GM12878 (cell line): ENCODE results near the gene THYN1.

Source experiments
- ASH2L ChIP-seq: fragments of 300-600, 200-600 bp; sonication (generic); IDR thresholded peaks from 2 replicates; pipeline ENCODE4 v1.6.1; 2017; ENCODE audit warnings: low read depth, mild to moderate bottlenecking, borderline replicate concordance
- CHD1 ChIP-seq: IDR thresholded peaks from 2 replicates; pipeline ENCODE4 v1.6.1; 2012; ENCODE audit warnings: low read depth, low read length, improper control_type of control experiment
- DPF2 ChIP-seq: fragments of 450-650 bp; IDR thresholded peaks from 2 replicates; pipeline ENCODE4 v1.6.1; 2017; ENCODE audit warnings: mild to moderate bottlenecking
- EP300 ChIP-seq, 2 experiments: fragments of 150-350 bp in 1 of 2; IDR thresholded peaks; 2 replicates each; pipeline ENCODE4 v1.6.1; 2011 to 2012; ENCODE audit warnings: low read depth in 2 of 2, low read length in 2 of 2, borderline replicate concordance in 1 of 2, improper control_type of control experiment in 1 of 2, inconsistent platforms in 1 of 2; ENCODE audit not compliant: control insufficient read depth in 1 of 2
- MYC ChIP-seq: IDR thresholded peaks from 2 replicates; pipeline ENCODE4 v1.6.1; 2011; ENCODE audit warnings: mild to moderate bottlenecking, low read length, moderate library complexity, inconsistent platforms; ENCODE audit not compliant: insufficient read depth, insufficient replicate concordance, insufficient read length, severe bottlenecking
- POLR2AphosphoS5 ChIP-seq: IDR thresholded peaks from 2 replicates; pipeline ENCODE4 v1.6.1; 2011; ENCODE audit warnings: mild to moderate bottlenecking, low read length, inconsistent platforms
- RBBP5 ChIP-seq: fragments of 200-600 bp; sonication (generic); conservative IDR thresholded peaks from 2 replicates; pipeline ENCODE4 v1.6.1; 2016
- USF2 ChIP-seq: IDR thresholded peaks from 2 replicates; pipeline ENCODE4 v1.6.1; 2011; ENCODE audit warnings: low read depth, low read length, improper control_type of control experiment, borderline replicate concordance
- TF ChIP-seq, protein P1 (sequence below): IDR thresholded peaks from 2 replicates; pipeline ENCODE4 v1.6.1; 2012; ENCODE audit warnings: improper control_type of control experiment, low read depth, low read length; ENCODE audit not compliant: insufficient replicate concordance
- TF ChIP-seq, protein P2 (sequence below): IDR thresholded peaks from 2 replicates; pipeline ENCODE4 v1.6.1; 2012; ENCODE audit warnings: mild to moderate bottlenecking, low read depth, low read length

GRCh38 chr11:134282121-134283045, 29.2 kb upstream of the THYN1 start:
- TF ChIP-seq POLR2AphosphoS5: no peak
- TF ChIP-seq, protein P1, sequence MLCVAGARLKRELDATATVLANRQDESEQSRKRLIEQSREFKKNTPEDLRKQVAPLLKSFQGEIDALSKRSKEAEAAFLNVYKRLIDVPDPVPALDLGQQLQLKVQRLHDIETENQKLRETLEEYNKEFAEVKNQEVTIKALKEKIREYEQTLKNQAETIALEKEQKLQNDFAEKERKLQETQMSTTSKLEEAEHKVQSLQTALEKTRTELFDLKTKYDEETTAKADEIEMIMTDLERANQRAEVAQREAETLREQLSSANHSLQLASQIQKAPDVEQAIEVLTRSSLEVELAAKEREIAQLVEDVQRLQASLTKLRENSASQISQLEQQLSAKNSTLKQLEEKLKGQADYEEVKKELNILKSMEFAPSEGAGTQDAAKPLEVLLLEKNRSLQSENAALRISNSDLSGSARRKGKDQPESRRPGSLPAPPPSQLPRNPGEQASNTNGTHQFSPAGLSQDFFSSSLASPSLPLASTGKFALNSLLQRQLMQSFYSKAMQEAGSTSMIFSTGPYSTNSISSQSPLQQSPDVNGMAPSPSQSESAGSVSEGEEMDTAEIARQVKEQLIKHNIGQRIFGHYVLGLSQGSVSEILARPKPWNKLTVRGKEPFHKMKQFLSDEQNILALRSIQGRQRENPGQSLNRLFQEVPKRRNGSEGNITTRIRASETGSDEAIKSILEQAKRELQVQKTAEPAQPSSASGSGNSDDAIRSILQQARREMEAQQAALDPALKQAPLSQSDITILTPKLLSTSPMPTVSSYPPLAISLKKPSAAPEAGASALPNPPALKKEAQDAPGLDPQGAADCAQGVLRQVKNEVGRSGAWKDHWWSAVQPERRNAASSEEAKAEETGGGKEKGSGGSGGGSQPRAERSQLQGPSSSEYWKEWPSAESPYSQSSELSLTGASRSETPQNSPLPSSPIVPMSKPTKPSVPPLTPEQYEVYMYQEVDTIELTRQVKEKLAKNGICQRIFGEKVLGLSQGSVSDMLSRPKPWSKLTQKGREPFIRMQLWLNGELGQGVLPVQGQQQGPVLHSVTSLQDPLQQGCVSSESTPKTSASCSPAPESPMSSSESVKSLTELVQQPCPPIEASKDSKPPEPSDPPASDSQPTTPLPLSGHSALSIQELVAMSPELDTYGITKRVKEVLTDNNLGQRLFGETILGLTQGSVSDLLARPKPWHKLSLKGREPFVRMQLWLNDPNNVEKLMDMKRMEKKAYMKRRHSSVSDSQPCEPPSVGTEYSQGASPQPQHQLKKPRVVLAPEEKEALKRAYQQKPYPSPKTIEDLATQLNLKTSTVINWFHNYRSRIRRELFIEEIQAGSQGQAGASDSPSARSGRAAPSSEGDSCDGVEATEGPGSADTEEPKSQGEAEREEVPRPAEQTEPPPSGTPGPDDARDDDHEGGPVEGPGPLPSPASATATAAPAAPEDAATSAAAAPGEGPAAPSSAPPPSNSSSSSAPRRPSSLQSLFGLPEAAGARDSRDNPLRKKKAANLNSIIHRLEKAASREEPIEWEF: no peak
- no peak for TF ChIP-seq RBBP5
- no peak for TF ChIP-seq USF2
- TF ChIP-seq EP300 (IDR thresholded peaks at IDR 0.05; ENCODE audit: borderline replicate concordance in 1 of 2, control insufficient read depth in 1 of 2, low read depth in 2 of 2, low read length in 2 of 2): no peak
- TF ChIP-seq DPF2: no peak
- no peak for TF ChIP-seq MYC
- TF ChIP-seq ASH2L: no peak
- TF ChIP-seq, protein P2, sequence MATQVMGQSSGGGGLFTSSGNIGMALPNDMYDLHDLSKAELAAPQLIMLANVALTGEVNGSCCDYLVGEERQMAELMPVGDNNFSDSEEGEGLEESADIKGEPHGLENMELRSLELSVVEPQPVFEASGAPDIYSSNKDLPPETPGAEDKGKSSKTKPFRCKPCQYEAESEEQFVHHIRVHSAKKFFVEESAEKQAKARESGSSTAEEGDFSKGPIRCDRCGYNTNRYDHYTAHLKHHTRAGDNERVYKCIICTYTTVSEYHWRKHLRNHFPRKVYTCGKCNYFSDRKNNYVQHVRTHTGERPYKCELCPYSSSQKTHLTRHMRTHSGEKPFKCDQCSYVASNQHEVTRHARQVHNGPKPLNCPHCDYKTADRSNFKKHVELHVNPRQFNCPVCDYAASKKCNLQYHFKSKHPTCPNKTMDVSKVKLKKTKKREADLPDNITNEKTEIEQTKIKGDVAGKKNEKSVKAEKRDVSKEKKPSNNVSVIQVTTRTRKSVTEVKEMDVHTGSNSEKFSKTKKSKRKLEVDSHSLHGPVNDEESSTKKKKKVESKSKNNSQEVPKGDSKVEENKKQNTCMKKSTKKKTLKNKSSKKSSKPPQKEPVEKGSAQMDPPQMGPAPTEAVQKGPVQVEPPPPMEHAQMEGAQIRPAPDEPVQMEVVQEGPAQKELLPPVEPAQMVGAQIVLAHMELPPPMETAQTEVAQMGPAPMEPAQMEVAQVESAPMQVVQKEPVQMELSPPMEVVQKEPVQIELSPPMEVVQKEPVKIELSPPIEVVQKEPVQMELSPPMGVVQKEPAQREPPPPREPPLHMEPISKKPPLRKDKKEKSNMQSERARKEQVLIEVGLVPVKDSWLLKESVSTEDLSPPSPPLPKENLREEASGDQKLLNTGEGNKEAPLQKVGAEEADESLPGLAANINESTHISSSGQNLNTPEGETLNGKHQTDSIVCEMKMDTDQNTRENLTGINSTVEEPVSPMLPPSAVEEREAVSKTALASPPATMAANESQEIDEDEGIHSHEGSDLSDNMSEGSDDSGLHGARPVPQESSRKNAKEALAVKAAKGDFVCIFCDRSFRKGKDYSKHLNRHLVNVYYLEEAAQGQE: no peak
- TF ChIP-seq CHD1: no peak
